ENCODE data around the gene CRISPLD2.

CRISPLD2 gene

GRCh38 chr16:84819644-84820304 lies at the start of gene CRISPLD2:
TSS of gene CRISPLD2 (plus strand) at chr16:84819985. CDS start at chr16:84838496, 18,511 bp downstream.
- peak; percentile 86 to 90 (median 89) for DNase-seq

- DNase-seq = no peak
Observed at GRCh38 chr16:84773312-84773711, 46.5 kb upstream of the CRISPLD2 start.

GRCh38 chr16:84774810-84775209 lies 45.0 kb upstream of the CRISPLD2 start:
- no peak for DNase-seq

- no peak for DNase-seq
Observed at GRCh38 chr16:84775262-84775810, 44.4 kb upstream of the CRISPLD2 start.

- no peak for DNase-seq
Observed at GRCh38 chr16:84777435-84777834, 42.4 kb upstream of the CRISPLD2 start.

GRCh38 chr16:84778720-84779119 lies 41.1 kb upstream of the CRISPLD2 start:
- no peak for DNase-seq

GRCh38 chr16:84780063-84780462 lies 39.7 kb upstream of the CRISPLD2 start:
- DNase-seq = no peak

- no peak for DNase-seq
Observed at GRCh38 chr16:84780544-84781376, 39.0 kb upstream of the CRISPLD2 start.

- no peak for DNase-seq
Observed at GRCh38 chr16:84782846-84783245, 36.9 kb upstream of the CRISPLD2 start.

GRCh38 chr16:84785843-84786581 lies 33.8 kb upstream of the CRISPLD2 start:
- DNase-seq = no peak

- DNase-seq = no peak
Observed at GRCh38 chr16:84786605-84787262, 33.1 kb upstream of the CRISPLD2 start.

GRCh38 chr16:84787263-84787622 lies 32.5 kb upstream of the CRISPLD2 start:
- DNase-seq = no peak

- no peak for DNase-seq
Observed at GRCh38 chr16:84788920-84789391, 30.8 kb upstream of the CRISPLD2 start.

GRCh38 chr16:84789431-84789830 lies 30.4 kb upstream of the CRISPLD2 start:
- no peak for DNase-seq

- DNase-seq = no peak
Observed at GRCh38 chr16:84790301-84790700, 29.5 kb upstream of the CRISPLD2 start.

GRCh38 chr16:84791088-84791487 lies 28.7 kb upstream of the CRISPLD2 start:
- DNase-seq = no peak

GRCh38 chr16:84791501-84791900 lies 28.3 kb upstream of the CRISPLD2 start:
- no peak for DNase-seq

- DNase-seq = no peak
Observed at GRCh38 chr16:84794186-84794585, 25.6 kb upstream of the CRISPLD2 start.

GRCh38 chr16:84794626-84795025 lies 25.2 kb upstream of the CRISPLD2 start:
- no peak for DNase-seq

- DNase-seq = no peak
Observed at GRCh38 chr16:84795329-84796053, 24.3 kb upstream of the CRISPLD2 start.

GRCh38 chr16:84800158-84800978 lies 19.4 kb upstream of the CRISPLD2 start:
- DNase-seq = no peak
